Karpas-422 (cell line): ENCODE measurements around the gene CA10. TPM values are rescaled to one million over a fixed set of nuclear protein-coding genes. Genes with fewer than 3 reads are reported as not detected.

ENCODE experiments used
- DNase-seq: peaks from one replicate; pipeline ENCODE4 v3.0.0-alpha.2; 2015
- H2AFZ ChIP-seq: fragments of 200-600 bp; sonication (generic); 2 replicates; pipeline ENCODE4 v1.6.1; 2014; ENCODE audit warnings: antibody characterized with exemption, low read length, mixed read lengths
- H3K27ac ChIP-seq: fragments of 200-600 bp; sonication (generic); 2 replicates; pipeline ENCODE4 v1.5.1; 2014; ENCODE audit warnings: mild to moderate bottlenecking, low read length, moderate library complexity
- H3K27me3 ChIP-seq: fragments of 200-600 bp; sonication (generic); 2 replicates; pipeline ENCODE4 v1.6.1; 2014; ENCODE audit warnings: low read length, mixed read lengths
- H3K36me3 ChIP-seq: fragments of 200-600 bp; sonication (generic); 2 replicates; pipeline ENCODE4 v1.6.1; 2014; ENCODE audit warnings: low read length, mixed read lengths; ENCODE audit not compliant: insufficient read depth
- H3K4me1 ChIP-seq: fragments of 200-600 bp; sonication (generic); 2 replicates; pipeline ENCODE4 v1.6.1; 2014; ENCODE audit warnings: mild to moderate bottlenecking, low read length, mixed read lengths
- H3K4me2 ChIP-seq: fragments of 200-600 bp; sonication (generic); 2 replicates; pipeline ENCODE4 v1.6.1; 2014; ENCODE audit warnings: low read length, low read depth, mild to moderate bottlenecking; ENCODE audit not compliant: poor library complexity, severe bottlenecking
- H3K4me3 ChIP-seq: fragments of 200-600 bp; sonication (generic); 2 replicates; pipeline ENCODE4 v1.5.1; 2014; ENCODE audit warnings: mild to moderate bottlenecking, antibody characterized with exemption, low read length, mixed read lengths
- H3K79me2 ChIP-seq: fragments of 200-600 bp; sonication (generic); 2 replicates; pipeline ENCODE4 v1.6.1; 2014; ENCODE audit warnings: mild to moderate bottlenecking, low read length, mixed read lengths
- H3K9ac ChIP-seq: fragments of 200-600 bp; sonication (generic); 2 replicates; pipeline ENCODE4 v1.6.0; 2014; ENCODE audit warnings: low read length
- H3K9me2 ChIP-seq: fragments of 200-600 bp; sonication (generic), shearing (Covaris generic); replicated peaks from 2 replicates; pipeline ENCODE4 v1.6.0; 2014; ENCODE audit warnings: mild to moderate bottlenecking, low read length, moderate library complexity; ENCODE audit not compliant: insufficient read depth
- H3K9me3 ChIP-seq: fragments of 300-700, 200-600 bp; sonication (generic); 2 replicates; pipeline ENCODE4 v1.6.1; 2014; ENCODE audit warnings: low read length, mixed read lengths
- H4K20me1 ChIP-seq: fragments of 200-600 bp; sonication (generic); 2 replicates; pipeline ENCODE4 v1.6.1; 2014; ENCODE audit warnings: mild to moderate bottlenecking, antibody characterized with exemption, low read length, low read depth; ENCODE audit not compliant: insufficient read depth
- total RNA-seq: library from RNA; depleted of rRNA; stranded (reverse); fragments of >200 nt; shearing (Covaris generic); gene quantifications from 2 replicates; pipeline ENCODE4 v1.2.3, GENCODE V29; 2014; ENCODE audit warnings: low replicate concordance

CA10 gene
- total RNA-seq, 1 experiment from 2014 or later: not detected

GRCh38 chr17:52064791-52065211, 93.7 kb downstream of the CA10 start:
- no peaks in the 10 kb centered on the region for H3K9me2 ChIP-seq
- H3K36me3 ChIP-seq: no peaks in the 10 kb centered on the region
- no peak overlapping the region for H3K27ac ChIP-seq
- H3K4me3 ChIP-seq: no peak overlapping the region
- no peaks in the 10 kb centered on the region for H3K79me2 ChIP-seq
- H3K9me3 ChIP-seq: peaks cover 14% of the 10 kb centered on the region
- DNase-seq: no peak
- no peak overlapping the region for H2AFZ ChIP-seq
- no peaks in the 10 kb centered on the region for H3K27me3 ChIP-seq
- H3K4me2 ChIP-seq: no peak overlapping the region
- H3K9ac ChIP-seq: no peak overlapping the region
- no peaks in the 10 kb centered on the region for H4K20me1 ChIP-seq
- H3K4me1 ChIP-seq: no peaks in the 10 kb centered on the region

GRCh38 chr17:52049496-52049895, 109.0 kb downstream of the CA10 start:
- Histone ChIP-seq H3K79me2 (no peaks in the 10 kb centered on the region), H3K4me1 (no peaks in the 10 kb centered on the region), H2AFZ (no peak overlapping the region), H3K9me3 (no peaks in the 10 kb centered on the region), H3K4me2 (no peak overlapping the region), H3K9ac (no peak overlapping the region), H3K9me2 (no peaks in the 10 kb centered on the region), H3K4me3 (no peak overlapping the region), H4K20me1 (no peaks in the 10 kb centered on the region), H3K27ac (no peak overlapping the region), H3K27me3 (no peaks in the 10 kb centered on the region), H3K36me3 (no peaks in the 10 kb centered on the region)
- no peak for DNase-seq

GRCh38 chr17:52049051-52049450, 109.5 kb downstream of the CA10 start:
- Histone ChIP-seq H3K36me3 (no peaks in the 10 kb centered on the region), H3K4me3 (no peak overlapping the region), H3K9ac (no peak overlapping the region), H2AFZ (no peak overlapping the region), H3K9me2 (no peaks in the 10 kb centered on the region), H3K27ac (no peak overlapping the region), H3K4me1 (no peaks in the 10 kb centered on the region), H3K27me3 (no peaks in the 10 kb centered on the region), H3K9me3 (no peaks in the 10 kb centered on the region), H3K4me2 (no peak overlapping the region), H3K79me2 (no peaks in the 10 kb centered on the region), H4K20me1 (no peaks in the 10 kb centered on the region)
- DNase-seq: no peak

GRCh38 chr17:52048137-52048898, 110.2 kb downstream of the CA10 start:
- Histone ChIP-seq H3K4me2 (no peak overlapping the region), H4K20me1 (no peaks in the 10 kb centered on the region), H2AFZ (no peak overlapping the region), H3K9me2 (no peaks in the 10 kb centered on the region), H3K9me3 (peaks cover under 1% of the 10 kb centered on the region; the same call in 1 of the 2 replicates), H3K79me2 (no peaks in the 10 kb centered on the region), H3K36me3 (no peaks in the 10 kb centered on the region), H3K27ac (no peak overlapping the region), H3K4me1 (no peaks in the 10 kb centered on the region), H3K4me3 (no peak overlapping the region), H3K9ac (no peak overlapping the region), H3K27me3 (no peaks in the 10 kb centered on the region)
- DNase-seq: no peak

GRCh38 chr17:52047086-52047485, 111.4 kb downstream of the CA10 start:
- Histone ChIP-seq H3K36me3 (no peaks in the 10 kb centered on the region), H3K27me3 (no peaks in the 10 kb centered on the region), H3K9me3 (peaks cover 10% of the 10 kb centered on the region), H3K4me2 (no peak overlapping the region), H3K79me2 (no peaks in the 10 kb centered on the region), H3K9me2 (no peaks in the 10 kb centered on the region), H4K20me1 (no peaks in the 10 kb centered on the region), H3K9ac (no peak overlapping the region), H3K4me1 (no peaks in the 10 kb centered on the region), H2AFZ (no peak overlapping the region), H3K4me3 (no peak overlapping the region), H3K27ac (no peak overlapping the region)
- no peak for DNase-seq

GRCh38 chr17:52041123-52041617, 117.3 kb downstream of the CA10 start:
- H3K9ac ChIP-seq: no peak overlapping the region
- H3K4me2 ChIP-seq: no peak overlapping the region
- H4K20me1 ChIP-seq: no peaks in the 10 kb centered on the region
- H3K9me2 ChIP-seq: 0 out of 2 replicates have a peak, but pooled peaks cover 4% of the 10 kb centered on the region
- H3K79me2 ChIP-seq: no peaks in the 10 kb centered on the region
- H3K36me3 ChIP-seq: no peaks in the 10 kb centered on the region
- no peak overlapping the region for H3K27ac ChIP-seq
- H3K9me3 ChIP-seq: peaks cover 10% of the 10 kb centered on the region
- no peaks in the 10 kb centered on the region for H3K4me1 ChIP-seq
- DNase-seq: no peak
- no peak overlapping the region for H2AFZ ChIP-seq
- H3K4me3 ChIP-seq: no peak overlapping the region
- H3K27me3 ChIP-seq: no peaks in the 10 kb centered on the region

- Histone ChIP-seq H3K4me2 (no peak overlapping the region), H3K4me1 (no peaks in the 10 kb centered on the region)
These were observed 122.1 kb downstream of the CA10 start for GRCh38 chr17:52036416-52036815.

GRCh38 chr17:52035336-52035915, 123.1 kb downstream of the CA10 start:
- Histone ChIP-seq H3K36me3 (no peaks in the 10 kb centered on the region), H3K27ac (no peak overlapping the region), H3K4me2 (no peak overlapping the region)

More at GRCh38 chr17:52036416-52036815, 122.1 kb downstream of the CA10 start:
- Histone ChIP-seq H3K4me3 (no peak overlapping the region), H2AFZ (no peak overlapping the region), H3K27me3 (no peaks in the 10 kb centered on the region), H3K36me3 (no peaks in the 10 kb centered on the region), H3K79me2 (no peaks in the 10 kb centered on the region), H4K20me1 (no peaks in the 10 kb centered on the region), H3K9me2 (0 out of 2 replicates have a peak, but pooled peaks cover 7% of the 10 kb centered on the region), H3K27ac (no peak overlapping the region), H3K9ac (no peak overlapping the region), H3K9me3 (no peaks in the 10 kb centered on the region)
- DNase-seq: no peak

More at GRCh38 chr17:52035336-52035915, 123.1 kb downstream of the CA10 start:
- DNase-seq: no peak
- Histone ChIP-seq H3K9ac (no peak overlapping the region), H4K20me1 (no peaks in the 10 kb centered on the region), H3K9me3 (no peaks in the 10 kb centered on the region), H3K79me2 (no peaks in the 10 kb centered on the region), H3K4me1 (no peaks in the 10 kb centered on the region), H3K27me3 (no peaks in the 10 kb centered on the region), H3K9me2 (0 out of 2 replicates have a peak, but pooled peaks cover 7% of the 10 kb centered on the region), H2AFZ (no peak overlapping the region), H3K4me3 (no peak overlapping the region)
